Activated CD4-positive, CD25-positive, alpha-beta regulatory T cell treated with anti-CD3 and anti-CD28 coated beads, Interleukin-2, amount 50 U/mL, for 16 hours (primary cell): ENCODE data around the gene NOL7.

Experiments used
- DNase-seq: peaks from one replicate; pipeline ENCODE4 v3.0.0-alpha.2; 2020; ENCODE audit warnings: low read depth, low spot score

The NOL7 gene

DNA sequence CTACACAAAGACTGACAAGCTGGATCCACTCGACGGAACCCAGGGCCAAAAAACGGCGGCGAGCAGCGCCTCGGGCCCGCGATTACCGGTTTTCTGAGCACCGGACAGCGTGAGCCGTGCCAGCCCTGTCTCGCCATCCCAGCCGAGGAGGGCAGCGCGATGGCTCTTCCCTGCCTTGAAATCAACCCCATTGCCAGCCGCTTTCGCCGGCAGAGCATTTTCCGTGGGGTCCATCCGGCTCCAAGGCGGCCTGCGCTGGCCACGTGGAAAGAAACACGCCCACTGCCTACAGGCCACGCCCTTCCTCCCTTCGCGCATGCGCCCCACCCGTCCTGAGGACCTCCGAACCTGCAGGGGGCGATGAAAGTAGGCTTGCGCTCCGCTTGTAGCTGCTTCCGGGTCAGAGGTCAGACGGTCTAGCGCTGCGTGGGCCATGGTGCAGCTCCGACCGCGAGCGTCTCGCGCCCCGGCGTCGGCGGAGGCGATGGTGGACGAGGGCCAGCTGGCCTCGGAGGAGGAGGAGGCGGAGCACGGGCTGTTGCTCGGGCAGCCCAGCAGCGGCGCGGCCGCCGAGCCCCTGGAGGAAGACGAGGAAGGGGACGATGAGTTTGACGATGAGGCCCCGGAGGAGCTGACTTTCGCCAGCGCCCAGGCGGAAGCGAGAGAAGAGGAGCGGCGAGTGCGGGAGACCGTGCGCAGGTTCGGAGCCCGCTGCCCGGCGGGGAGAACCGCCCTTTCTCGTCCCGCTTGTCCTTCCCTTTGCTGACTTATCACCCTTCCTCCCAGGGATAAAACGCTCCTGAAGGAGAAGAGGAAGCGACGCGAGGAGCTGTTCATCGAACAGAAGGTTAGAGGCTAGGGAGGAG lies at the start of gene NOL7:
TSS of gene NOL7 (plus strand) at position 410 of the 866 bp plus-strand sequence. CDS start at position 434, 24 bp downstream.
- peak; percentile 98 for DNase-seq

DNA sequence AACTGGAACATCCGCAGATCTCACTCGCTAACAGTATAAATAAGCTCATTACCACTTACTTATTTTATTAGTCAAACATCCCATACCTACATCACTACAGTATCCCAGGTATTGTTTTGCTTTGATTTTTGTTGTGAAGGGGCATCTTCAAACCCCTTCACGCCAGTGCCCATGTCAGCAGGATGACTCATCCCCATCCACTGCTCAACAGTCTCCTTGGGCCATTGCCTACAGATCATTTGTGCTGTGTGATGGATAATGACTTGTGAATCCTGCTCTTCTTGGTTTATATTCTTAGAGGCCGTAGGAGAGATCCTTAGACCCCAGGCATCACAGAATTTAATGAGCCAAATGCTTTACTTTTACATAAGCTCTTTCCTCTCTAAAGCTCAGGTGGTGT lies 49.2 kb upstream of the NOL7 start:
- DNase-seq = no peak

DNA sequence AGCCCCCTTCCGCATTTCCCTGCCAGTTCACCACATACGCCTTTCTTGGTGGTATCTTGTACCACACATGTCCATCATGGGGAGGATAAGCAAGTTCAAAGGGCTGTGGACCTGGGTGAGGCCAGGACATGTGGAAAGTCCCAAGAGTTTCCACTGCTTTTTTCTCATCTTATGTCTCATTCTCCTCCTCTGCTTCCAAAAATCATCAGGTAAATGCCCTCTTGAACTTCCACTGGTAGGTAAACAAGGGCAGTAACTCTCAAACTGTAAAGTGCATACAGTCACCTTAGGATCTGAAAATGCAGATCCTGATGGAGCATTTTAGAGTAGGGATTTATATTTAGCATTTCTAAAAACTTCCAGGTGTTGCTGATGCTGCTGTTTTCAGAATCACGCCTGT lies 48.6 kb upstream of the NOL7 start:
- no peak for DNase-seq

DNA sequence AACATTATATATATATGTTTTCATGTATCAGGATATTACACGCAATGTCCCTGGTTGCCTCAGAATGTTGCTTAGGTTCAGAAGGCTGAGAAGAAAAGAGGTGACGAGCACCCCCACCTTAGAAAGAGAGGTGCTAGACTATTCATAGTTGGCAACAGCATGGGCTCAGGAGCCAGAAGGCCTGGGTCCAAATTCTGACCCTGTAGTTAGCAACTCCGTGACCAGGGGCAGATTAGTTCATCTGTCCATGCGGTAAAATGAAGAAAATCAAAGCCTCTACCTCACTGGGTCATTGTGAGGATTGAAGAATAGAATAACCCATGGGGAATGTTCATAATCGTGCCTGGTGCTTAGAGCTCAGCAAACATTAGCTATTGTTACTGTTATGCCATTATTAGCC lies 46.2 kb upstream of the NOL7 start:
- DNase-seq = no peak

DNA sequence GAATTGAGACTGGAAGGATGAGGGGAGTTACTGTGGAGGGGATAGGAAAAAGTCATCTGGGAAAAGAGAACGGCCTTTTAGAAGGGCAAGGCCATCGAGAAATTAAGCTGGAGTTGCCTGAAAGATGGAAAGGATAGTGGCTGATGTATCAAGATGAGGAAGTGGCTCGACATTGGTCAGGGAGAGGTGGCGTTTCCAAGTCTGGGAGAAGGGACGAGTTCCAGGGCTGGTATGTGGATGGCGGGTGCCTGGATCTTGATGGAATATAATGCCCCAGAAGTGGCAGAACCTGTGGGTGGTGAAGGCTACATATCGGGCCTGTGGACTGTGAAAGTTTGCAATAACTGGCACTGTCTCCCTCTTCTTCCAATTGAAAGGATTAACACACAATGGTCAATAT lies 42.9 kb upstream of the NOL7 start:
- no peak for DNase-seq

DNA sequence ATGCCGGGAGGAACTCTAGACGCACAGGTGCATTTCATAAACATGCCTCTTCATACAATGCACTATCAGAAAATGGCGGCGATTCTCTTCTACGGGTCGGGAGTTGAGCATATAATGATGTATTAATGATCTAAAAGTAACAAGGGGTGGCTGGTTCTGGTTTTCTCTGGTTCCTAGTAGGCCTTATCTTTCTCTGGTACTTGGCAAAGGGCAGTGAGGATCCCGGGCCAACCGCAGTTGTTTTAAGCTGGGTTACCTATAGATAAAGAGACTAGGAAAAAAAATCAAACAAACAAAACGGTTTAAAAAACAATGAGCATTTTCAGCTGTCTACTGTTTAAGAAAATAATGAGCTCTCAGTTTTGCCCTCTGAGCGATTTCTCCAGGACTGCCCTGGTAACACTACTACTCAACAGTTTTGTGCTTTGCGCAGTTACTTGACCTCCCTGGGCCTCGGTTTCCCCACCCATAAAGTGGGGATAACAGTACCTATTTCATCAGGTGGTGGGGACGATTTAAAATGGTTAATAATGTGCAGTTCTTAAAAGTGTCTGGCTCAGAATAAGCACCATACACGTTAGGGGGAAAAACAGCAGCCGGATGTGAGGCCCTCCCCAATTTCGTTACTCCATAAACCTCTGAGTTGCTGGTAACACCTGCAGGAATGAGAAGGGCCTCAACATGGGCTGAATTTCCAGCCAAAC lies 42.0 kb upstream of the NOL7 start:
- no peak for DNase-seq

DNA sequence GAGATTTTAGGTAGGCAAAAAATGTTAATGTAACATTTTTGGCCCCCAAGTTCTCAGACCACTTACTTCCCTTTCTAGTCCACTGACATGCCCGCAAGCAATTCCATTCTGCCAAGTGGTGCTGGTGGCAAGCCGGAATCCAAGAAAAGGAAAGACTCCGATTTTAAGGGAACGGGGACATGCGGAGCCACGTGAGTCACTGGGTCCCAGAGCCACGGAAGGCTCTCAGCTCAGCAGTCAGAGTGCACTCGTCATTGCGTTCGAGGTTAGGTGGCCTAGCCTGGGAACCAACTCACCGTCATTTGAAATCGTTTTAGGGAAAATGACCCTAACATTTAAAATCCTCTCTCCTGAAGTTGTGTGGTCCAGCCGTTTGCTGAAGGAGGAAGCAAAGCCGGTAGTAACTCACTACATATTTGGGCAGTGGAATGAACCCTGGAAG lies 41.4 kb upstream of the NOL7 start:
- DNase-seq = no peak

DNA sequence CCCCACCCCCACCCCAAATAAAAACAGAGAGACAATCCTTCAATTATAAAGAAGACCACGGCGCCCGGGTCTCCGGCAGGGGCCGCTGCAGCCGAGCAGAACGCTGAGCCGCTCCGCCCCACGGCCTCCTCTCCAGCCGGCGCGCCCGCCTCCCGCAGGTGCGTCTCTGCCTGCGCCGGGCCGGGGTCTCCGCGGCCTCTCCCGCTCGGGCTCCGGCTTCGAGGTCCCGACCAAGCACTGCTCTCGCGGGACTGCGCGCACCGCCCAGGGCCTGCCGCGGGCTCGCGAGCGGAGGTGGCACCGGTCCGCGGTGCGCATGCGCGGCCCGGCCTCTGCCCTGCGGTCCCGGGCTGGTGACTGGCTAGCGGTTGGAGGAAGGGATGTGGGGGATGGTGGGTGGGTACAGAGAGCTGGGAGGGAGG lies 41.0 kb upstream of the NOL7 start:
- DNase-seq = peak; percentile 82

DNA sequence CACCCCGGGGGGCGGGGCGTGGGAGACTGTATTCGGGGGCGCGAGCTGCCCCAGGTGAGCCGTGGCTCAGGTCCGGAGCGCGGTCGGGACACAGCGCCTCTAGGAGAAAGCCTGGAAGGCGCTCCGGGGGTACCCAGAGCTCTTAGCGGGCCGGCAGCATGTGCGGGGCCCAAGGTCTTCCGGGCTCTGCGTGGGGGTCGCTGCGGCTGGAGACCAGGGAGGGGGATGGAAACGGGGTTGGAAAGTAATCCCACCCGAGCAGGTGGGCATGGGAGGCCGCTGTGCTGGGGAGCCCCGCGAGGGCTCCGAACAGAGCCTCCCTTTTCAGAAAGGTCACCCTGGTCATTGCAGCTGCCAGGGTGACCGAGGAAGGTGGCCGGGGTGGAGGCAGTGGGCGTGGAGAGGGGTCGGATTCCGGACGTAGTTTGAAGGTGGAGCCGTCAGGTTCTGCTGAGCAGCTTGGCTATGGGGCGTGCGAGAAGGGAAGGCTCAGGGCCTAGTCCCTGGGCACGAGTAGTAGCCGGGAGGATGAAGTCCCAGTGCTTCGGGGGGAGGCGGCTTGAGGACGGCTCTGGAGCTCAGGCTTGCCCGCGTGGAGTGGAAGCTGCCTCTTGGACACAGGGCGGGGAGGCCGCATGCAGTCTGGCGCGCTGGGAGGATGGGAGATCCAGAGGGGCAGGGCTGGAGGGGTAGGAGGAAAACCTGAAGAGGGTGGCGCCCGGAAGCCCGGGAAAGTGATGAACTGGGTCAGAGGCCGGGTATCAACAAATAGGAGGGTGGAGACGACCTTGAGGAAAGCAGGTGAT lies 40.4 kb upstream of the NOL7 start, which contains the start of gene SIRT5:
TSS of gene SIRT5 (plus strand) at position 31 of the 806 bp plus-strand sequence. CDS start 9,510 bp downstream, outside the sequence.
- peak; percentile 43 for DNase-seq

DNA sequence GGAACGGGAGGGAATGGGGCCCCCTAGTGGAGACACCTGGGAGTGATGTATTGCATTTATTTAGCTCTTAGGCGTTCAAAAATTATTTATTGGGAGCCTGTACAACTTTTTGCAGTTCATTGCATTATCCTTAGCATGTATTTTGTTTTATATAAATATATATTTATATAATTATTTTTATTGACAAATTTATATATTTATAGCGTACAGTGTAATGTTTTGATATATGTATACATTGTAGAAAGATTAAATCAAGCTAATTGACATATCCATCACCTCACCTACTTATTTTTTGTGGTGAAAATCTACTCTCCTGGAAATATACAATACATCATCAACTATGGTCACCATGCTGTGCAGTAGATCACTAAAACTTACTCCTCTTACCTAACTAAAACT lies 39.8 kb upstream of the NOL7 start:
- DNase-seq = no peak

DNA sequence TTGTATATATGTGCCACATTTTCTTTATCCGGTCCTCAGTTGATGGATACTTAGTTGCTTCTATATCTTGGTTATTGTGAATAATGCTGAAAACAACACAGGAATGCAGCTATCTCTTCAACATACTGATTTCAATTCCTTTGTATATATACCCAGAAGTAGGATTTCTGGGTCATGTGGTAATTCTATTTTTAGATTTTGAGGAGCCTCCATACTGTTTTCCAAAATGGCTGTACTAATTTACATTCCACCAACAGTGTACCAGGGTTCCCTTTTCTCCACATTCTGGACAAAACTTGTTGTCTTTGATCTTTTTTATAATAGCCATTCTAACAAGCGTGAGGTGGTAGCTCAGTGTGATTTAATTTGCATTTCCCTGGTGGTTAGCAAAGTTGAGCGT lies 39.1 kb upstream of the NOL7 start:
- no peak for DNase-seq

DNA sequence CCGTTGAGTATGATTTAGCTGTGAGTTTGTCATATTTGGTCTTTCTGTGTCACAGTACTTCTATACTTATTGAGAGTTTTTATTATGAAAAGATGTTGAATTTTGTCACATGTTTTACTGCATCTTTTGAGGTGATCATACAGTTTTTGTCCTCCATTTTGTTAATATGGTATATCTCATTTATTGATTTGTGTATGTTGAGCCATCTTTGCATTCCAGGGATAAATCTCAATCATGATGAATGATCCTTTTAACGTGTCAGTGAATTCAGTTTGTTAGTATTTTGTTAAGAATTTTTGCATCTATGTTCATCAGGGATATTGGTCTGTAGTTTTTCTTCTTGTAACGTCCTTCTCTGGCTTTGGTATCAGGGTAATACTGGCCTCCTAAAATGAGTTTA lies 37.2 kb upstream of the NOL7 start:
- no peak for DNase-seq

DNA sequence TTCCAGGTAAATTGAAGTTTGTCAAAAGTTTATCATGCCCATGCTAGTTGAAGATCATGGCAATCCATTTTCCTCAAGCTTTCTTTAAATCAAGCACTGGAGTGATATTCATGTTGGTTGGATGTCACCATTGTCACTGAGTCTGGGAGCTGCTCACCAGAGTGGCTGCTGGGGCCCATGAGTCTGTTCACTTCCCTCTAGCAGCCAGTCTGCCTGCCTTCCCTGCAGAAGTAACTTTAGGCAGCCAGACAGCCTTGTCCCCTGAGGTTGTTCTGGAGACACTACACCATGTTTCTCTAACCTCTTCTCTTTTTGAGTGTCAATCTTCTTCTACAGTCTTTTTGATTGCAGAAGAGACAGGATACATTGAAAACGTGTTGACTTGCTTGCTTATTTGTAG lies 35.2 kb upstream of the NOL7 start:
- DNase-seq = no peak

DNA sequence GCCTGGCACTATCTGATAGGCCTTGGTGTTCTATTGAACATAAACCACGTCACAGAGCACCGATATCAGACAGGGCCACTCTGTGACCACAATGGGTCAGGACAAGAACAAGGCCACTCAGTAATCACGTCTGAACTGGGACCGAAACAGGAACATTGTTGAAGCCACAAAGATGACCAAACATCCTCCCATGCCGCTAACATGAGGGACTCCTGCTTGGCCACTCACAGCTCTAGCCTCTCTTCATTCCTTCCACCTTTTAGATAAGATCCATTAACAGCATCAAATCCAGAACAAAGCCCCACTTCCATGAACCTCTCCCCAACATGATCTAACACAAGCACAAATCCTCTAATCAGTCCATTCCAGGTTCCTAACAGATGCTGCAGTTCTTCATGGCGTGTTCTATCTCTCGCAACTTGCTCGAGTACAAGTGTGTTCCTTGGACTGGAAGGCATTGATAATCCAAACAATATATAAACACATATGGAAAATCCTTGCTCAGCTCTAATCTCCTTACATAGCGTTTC lies 33.4 kb upstream of the NOL7 start:
- DNase-seq = no peak

DNA sequence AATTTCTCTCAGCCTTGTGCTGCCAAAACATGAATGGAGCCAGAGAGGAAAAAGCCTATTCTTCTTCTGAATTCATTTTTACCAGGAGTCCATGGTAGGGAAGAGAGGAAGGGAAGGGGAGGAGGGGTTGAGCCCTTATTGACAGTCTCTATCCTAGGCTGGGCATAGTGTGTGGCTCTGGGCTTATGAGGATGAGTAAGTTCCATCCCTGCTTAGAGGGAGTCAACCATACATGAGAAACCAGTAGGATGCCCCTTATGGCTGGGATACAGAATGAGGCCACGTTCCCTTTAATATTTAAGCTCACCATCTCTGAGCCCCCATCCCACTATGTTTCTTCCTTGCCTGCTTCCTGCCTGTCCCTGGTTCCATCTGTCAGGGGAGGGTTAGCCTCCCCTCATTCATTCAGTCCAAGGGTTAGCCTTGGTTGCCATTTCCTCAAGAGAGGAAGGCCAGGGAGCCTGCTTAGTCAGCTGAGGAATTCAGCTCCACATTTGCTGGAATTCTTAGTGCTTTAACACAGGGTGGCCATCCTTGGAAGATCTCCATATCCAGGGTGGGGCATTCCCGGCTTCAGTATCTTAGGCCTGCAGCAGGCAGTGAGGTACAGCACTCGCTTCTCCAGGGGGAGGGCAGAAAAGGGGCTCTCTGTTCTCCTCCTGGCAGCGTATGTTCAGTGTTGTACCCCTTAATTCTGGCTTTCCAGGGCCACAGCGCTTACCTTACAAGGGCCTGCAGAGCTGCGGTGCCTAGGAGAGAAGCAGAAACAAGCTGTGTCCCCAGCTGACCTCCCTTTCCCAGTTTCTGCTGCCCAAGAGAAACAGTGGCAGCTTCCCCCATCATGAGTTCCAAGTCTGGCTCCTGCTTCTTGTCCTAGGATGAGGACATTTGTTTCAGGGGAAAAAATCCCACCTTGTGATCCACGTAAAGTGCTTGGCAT lies 28.3 kb upstream of the NOL7 start:
- no peak for DNase-seq

DNA sequence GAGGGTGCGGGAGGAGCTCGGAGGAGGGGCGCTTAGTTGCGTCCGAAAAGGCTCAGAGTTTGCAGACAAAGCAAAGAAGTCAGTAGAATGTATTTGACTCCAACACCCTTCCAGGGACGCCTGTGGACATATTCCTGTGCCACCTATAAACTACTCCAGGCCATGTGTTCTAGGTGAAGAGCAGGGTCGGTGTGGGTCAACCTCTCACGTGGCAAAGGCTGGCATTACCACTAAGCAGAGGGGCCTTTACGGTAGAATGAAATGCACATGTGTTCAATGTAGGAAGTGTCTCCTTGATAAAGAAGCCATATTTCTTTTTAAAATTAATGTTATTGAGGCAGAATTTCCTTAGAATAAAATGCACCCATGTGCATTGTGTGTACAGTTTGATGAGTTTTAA lies 25.3 kb upstream of the NOL7 start:
- DNase-seq = no peak

DNA sequence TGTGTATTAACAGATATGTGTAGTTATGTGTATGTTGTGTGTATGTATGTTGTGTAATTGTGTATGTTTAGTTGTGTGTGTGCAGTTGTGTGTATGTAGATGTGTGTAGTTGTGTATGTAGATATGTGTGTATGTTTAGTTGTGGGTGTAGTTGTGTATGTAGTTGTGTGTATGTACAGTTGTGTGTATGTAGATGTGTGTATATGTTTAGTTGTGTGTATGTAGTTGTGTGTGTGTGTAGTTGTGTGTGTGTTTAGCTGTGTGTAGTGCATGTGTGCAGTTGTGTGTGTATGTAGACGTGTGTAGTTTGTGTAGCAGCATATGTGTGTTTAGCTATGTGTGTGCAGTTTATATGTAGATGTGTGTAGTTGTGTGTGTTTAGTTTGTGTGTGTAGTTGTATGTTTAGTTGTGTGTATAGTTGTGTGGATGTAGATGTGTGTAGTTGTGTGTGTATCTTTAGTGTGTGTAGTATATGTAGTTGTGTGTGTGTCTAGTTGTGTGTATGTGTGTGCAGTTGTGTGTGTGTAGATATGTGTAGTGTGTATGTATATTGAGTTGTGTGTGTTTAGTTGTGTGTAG lies 24.5 kb upstream of the NOL7 start:
- no peak for DNase-seq

DNA sequence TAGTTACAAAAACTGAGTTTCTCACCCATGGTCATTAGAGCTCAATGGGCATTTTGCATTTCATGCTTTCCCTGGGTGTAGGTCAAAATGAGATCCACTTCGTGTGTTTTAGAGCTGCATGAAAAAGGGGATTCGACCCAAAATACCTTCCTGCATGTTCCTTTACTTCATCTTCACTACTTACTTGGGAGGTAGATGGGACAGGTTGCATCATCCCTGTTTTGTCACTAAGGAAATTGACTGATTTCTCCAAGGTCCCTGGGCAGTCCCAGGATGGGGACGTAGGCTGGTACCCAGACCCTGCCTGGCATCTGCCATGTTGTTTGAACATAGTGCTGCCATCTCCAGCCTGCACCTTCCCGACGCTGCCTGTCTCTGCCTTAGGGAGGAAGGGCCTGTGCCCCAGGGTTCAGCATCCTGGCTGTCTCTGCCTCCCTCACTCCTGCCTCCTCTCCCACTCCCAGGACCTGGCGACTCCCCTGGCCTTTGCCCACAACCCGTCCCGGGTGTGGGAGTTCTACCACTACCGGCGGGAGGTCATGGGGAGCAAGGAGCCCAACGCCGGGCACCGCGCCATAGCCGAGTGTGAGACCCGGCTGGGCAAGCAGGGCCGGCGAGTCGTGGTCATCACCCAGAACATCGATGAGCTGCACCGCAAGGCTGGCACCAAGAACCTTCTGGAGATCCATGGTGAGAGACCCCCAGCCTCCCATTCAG lies 23.8 kb upstream of the NOL7 start:
- DNase-seq = no peak

DNA sequence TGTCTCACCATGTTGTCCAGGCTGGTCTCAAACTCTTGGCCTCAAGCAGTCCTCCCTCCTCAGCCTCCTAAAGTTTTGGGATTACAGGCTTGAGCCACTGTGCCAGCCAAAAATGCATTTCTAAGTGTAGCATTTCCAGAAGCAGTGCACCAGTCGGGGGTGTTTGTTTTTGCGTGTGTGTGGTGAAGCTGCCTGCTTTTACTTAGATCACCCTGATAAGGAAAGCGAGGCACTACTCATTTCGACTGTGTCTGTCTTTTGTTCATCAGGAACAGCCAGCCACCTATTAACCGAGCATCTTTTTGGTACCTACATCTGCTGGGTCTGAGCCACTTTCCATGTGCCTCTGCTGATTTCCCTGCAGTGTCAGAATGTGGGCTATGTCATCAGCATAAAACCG lies 22.0 kb upstream of the NOL7 start:
- no peak for DNase-seq

DNA sequence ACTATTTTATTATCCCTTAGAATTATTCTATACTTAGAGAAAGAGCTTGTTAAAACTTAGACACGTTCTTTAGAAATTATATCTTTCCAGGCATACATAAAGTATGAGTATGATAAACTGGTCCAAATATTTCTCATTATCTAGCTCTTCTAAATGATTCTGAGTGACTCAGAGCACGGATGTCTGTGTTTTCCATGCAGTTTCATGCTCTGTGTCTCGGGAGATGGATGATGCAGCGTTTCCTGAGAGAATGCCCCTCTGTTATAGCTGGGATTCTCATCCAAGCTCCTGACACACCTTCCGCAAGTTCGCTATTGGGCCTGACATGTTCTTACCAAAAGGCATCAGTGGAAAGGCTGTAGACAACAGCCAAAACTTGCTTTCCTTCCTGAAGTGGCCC lies 21.4 kb upstream of the NOL7 start:
- DNase-seq = no peak
